MCF 10A (cell line): Measurements from ENCODE around the gene P3R3URF. TPM values are rescaled to one million over a fixed set of nuclear protein-coding genes. Genes with fewer than 3 reads are reported as not detected.

Experiments used
- BruUV-seq: library from RNA; stranded (reverse); fragments of 400-500 nt; replicated peaks from 2 replicates; lab custom pipeline; 2021; lab: Mats Ljungman, UMichigan
- CTCF ChIA-PET: fragments of 300-600 bp; sonication (Branson Sonifier 250); formaldehyde crosslinking; extraction: SDS; loops from one replicate; lab custom pipeline; 2021; ENCODE audit warnings: antibody characterized with exemption, inconsistent platforms; lab: Yijun Ruan, JAX
- POLR2A ChIA-PET: fragments of 300-600, 350-650 bp; sonication (Branson Sonifier 250); formaldehyde crosslinking; extraction: SDS; loops from one replicate; lab custom pipeline; 2020; ENCODE audit warnings: antibody characterized with exemption, inconsistent platforms; lab: Yijun Ruan, JAX
- DNase-seq: peaks from one replicate; pipeline ENCODE4 v3.0.0-alpha.2; 2018; ENCODE audit not compliant: unreplicated experiment
- H3K27ac Mint-ChIP-seq: one replicate; pipeline ENCODE4 v1.8.0; 2022; ENCODE audit warnings: mild to moderate bottlenecking, low read depth, mixed read lengths; ENCODE audit not compliant: unreplicated experiment
- H3K27me3 Mint-ChIP-seq: one replicate; pipeline ENCODE4 v1.8.0; 2022; ENCODE audit warnings: mixed read lengths; ENCODE audit not compliant: insufficient read depth, unreplicated experiment
- H3K36me3 Mint-ChIP-seq: one replicate; pipeline ENCODE4 v1.8.0; 2022; ENCODE audit warnings: mild to moderate bottlenecking, moderate library complexity, mixed read lengths; ENCODE audit not compliant: insufficient read depth, unreplicated experiment
- H3K4me1 Mint-ChIP-seq: one replicate; pipeline ENCODE4 v1.8.0; 2022; ENCODE audit warnings: mixed read lengths; ENCODE audit not compliant: insufficient read depth, unreplicated experiment
- H3K4me3 Mint-ChIP-seq: one replicate; pipeline ENCODE4 v1.8.0; 2022; ENCODE audit warnings: mild to moderate bottlenecking, moderate library complexity, mixed read lengths; ENCODE audit not compliant: unreplicated experiment
- H3K9me3 Mint-ChIP-seq: one replicate; pipeline ENCODE4 v1.8.0; 2022; ENCODE audit warnings: mixed read lengths; ENCODE audit not compliant: unreplicated experiment
- intact Hi-C: fragments of 100-400 bp; cut with micrococcal nuclease; formaldehyde crosslinking; loops from 2 replicates; pipeline ENCODE4 v1.14.1; 2022
- total RNA-seq: library from RNA; stranded (reverse); gene quantifications from 2 replicates; pipeline ENCODE4 v1.2.3, GENCODE V29; 2022
- TF ChIP-seq, protein P1 (sequence below): fragments of 200-600 bp; IDR thresholded peaks from one replicate; pipeline ENCODE4 v1.8.0; 2022; ENCODE audit warnings: antibody characterized with exemption, mild to moderate bottlenecking; ENCODE audit not compliant: unreplicated experiment

P3R3URF gene
- total RNA-seq, 1 experiment from 2014 or later, result not detected

DNA sequence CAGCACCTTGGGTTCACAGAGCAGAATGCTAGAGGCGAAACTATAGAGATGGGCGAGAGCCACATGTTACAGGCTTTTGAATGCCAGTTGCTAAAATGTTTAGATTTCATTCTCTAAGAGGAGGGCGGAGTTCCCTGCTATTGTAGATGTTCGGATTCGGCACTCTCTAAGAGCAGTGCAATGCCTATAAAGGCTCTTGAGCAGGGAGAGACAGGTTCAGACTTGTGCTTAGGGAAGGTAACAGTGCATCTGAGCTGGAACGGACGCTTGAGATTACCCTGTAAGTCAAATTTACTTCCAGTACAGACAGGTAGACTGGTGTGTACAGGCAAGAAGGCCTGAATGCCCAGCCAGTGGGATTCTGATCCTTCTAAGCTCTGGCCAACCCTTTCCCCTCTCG lies 42.2 kb upstream of the P3R3URF start:
- POLR2A ChIA-PET, result interaction anchor here (0.6 to 4.3 kb wide), 22 partner anchors 9 to 635 kb away, joined by 3 to 57 read pairs (median 6); partner anchors contain the start of genes GPBP1L1, LRRC41, LURAP1 and NASP

DNA sequence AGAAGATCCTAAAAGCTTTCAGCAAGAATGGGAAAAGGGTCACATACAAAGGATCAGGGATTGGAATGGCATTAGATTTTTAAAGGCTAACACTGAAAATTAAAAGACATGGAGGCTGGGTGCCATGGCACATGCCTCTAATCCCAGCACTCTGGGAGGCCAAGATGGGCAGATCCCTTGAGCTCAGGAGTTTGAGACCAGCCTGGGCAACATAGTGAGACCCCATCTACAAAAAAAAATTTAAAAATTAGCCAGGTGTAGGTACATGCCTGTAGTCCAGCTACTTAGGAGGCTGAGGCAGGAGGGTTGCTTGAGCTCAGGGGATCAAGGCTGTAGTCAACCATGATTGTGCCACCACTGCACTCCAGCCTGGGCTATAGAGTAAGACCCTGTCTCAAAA lies 39.2 kb upstream of the P3R3URF start:
- ChIA-PET CTCF (interaction anchor here (0.6 kb wide), 1 partner anchor 12 kb away, joined by 4 read pairs; no protein-coding TSS in a partner anchor), POLR2A (no interaction called here)
- intact Hi-C loops, result no loop called here
- no peak overlapping the region for H3K4me3 Mint-ChIP-seq
- peaks cover 9% of the 10 kb centered on the region for H3K4me1 Mint-ChIP-seq
- H3K36me3 Mint-ChIP-seq, result peaks cover 6% of the 10 kb centered on the region
- TF ChIP-seq, protein P1, sequence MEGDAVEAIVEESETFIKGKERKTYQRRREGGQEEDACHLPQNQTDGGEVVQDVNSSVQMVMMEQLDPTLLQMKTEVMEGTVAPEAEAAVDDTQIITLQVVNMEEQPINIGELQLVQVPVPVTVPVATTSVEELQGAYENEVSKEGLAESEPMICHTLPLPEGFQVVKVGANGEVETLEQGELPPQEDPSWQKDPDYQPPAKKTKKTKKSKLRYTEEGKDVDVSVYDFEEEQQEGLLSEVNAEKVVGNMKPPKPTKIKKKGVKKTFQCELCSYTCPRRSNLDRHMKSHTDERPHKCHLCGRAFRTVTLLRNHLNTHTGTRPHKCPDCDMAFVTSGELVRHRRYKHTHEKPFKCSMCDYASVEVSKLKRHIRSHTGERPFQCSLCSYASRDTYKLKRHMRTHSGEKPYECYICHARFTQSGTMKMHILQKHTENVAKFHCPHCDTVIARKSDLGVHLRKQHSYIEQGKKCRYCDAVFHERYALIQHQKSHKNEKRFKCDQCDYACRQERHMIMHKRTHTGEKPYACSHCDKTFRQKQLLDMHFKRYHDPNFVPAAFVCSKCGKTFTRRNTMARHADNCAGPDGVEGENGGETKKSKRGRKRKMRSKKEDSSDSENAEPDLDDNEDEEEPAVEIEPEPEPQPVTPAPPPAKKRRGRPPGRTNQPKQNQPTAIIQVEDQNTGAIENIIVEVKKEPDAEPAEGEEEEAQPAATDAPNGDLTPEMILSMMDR, result no peak
- no peaks in the 10 kb centered on the region for H3K27me3 Mint-ChIP-seq
- no TSS peak for BruUV-seq
- no peak overlapping the region for H3K27ac Mint-ChIP-seq
- no peaks in the 10 kb centered on the region for H3K9me3 Mint-ChIP-seq
- DNase-seq, result no peak

More for the DNA sequence above, 42.2 kb upstream of the P3R3URF start:
- CTCF ChIA-PET, result interaction anchor here (0.6 to 10.6 kb wide), 10 partner anchors 12 to 238 kb away, joined by 3 to 266 read pairs (median 4); partner anchors contain the start of gene POMGNT1
- H3K4me3 Mint-ChIP-seq, result peak overlapping the region; percentile 19
- H3K27me3 Mint-ChIP-seq, result no peaks in the 10 kb centered on the region
- peak; percentile 87 for DNase-seq
- intact Hi-C loops, result no loop called here
- H3K4me1 Mint-ChIP-seq, result peaks cover 13% of the 10 kb centered on the region
- H3K27ac Mint-ChIP-seq, result peak overlapping the region; percentile 94
- no peaks in the 10 kb centered on the region for H3K9me3 Mint-ChIP-seq
- TF ChIP-seq, protein P1, result no peak
- peaks cover 5% of the 10 kb centered on the region for H3K36me3 Mint-ChIP-seq
- BruUV-seq, result no TSS peak

- Mint-ChIP-seq H3K4me1 (no peaks in the 10 kb centered on the region), H3K27me3 (no peaks in the 10 kb centered on the region), H3K4me3 (no peak overlapping the region), H3K27ac (no peak overlapping the region), H3K9me3 (no peaks in the 10 kb centered on the region), H3K36me3 (peaks cover 14% of the 10 kb centered on the region)
- TF ChIP-seq, protein P1, result no peak
- CTCF ChIA-PET, result interaction anchor here (0.8 kb wide), 1 partner anchor 29 kb away, joined by 4 read pairs; no protein-coding TSS in a partner anchor
- no TSS peak for BruUV-seq
- no peak for DNase-seq
- intact Hi-C loops, result no loop called here
- POLR2A ChIA-PET, result no interaction called here
These were observed 34.8 kb upstream of the P3R3URF start for GRCh38 chr1:46211051-46211450.

- no peak for DNase-seq
- POLR2A ChIA-PET, result interaction anchor here (1.0 to 1.4 kb wide), 2 partner anchors 12 to 15 kb away, joined by 3 to 6 read pairs; partner anchors contain the start of gene POMGNT1
- intact Hi-C loops, result no loop called here
- no peaks in the 10 kb centered on the region for H3K9me3 Mint-ChIP-seq
- no peak overlapping the region for H3K4me3 Mint-ChIP-seq
- peaks cover under 1% of the 10 kb centered on the region for H3K4me1 Mint-ChIP-seq
- H3K27ac Mint-ChIP-seq, result no peak overlapping the region
- peaks cover 14% of the 10 kb centered on the region for H3K36me3 Mint-ChIP-seq
- no TSS peak for BruUV-seq
- CTCF ChIA-PET, result interaction anchor here (0.7 to 2.3 kb wide), 3 partner anchors 13 to 75 kb away, joined by 4 to 5 read pairs (median 4); no protein-coding TSS in a partner anchor
- TF ChIP-seq, protein P1, result no peak
- H3K27me3 Mint-ChIP-seq, result no peaks in the 10 kb centered on the region
These were observed 34.3 kb upstream of the P3R3URF start for GRCh38 chr1:46210561-46210960.
